Transverse colon (tissue), 4 donors: Measurements from ENCODE around the gene AP1S2. TPM values are rescaled to one million over a fixed set of nuclear protein-coding genes. Genes with fewer than 3 reads are reported as not detected.

Experiments
- DNase-seq: peaks from one replicate; pipeline ENCODE4 v3.0.0-alpha.2; 2019
- H3K27ac ChIP-seq, 4 donors: fragments of 200-600 bp; sonication (generic); 2 replicates each; pipeline ENCODE4 v1.5.1; 2016 to 2018; ENCODE audit warnings: inconsistent platforms in 4 of 4
- H3K27me3 ChIP-seq: fragments of 200-600 bp; sonication (generic); 2 replicates; pipeline ENCODE4 v1.5.1; 2017; ENCODE audit warnings: inconsistent platforms
- H3K36me3 ChIP-seq, 4 donors: fragments of 200-600 bp; sonication (generic); 2 replicates each; pipeline ENCODE4 v1.5.1; 2017 to 2019; ENCODE audit warnings: inconsistent platforms in 4 of 4
- H3K4me1 ChIP-seq, 4 donors: fragments of 200-600 bp; sonication (generic); 2 replicates each; pipeline ENCODE4 v1.5.1; 2017 to 2020; ENCODE audit warnings: inconsistent platforms in 4 of 4
- H3K4me3 ChIP-seq, 4 donors: fragments of 200-600 bp; sonication (generic); 1 replicate in 1 of 4; 2 replicates in 3 of 4; pipeline versions ENCODE4 v1.5.1 to v1.6.1; 2017 to 2019; ENCODE audit warnings: inconsistent platforms in 4 of 4
- H3K9me3 ChIP-seq, 2 donors: fragments of 200-600 bp; sonication (generic); 2 replicates each; pipeline ENCODE4 v1.5.1; 2017 to 2019; ENCODE audit warnings: inconsistent platforms in 2 of 2
- EP300 ChIP-seq: sonication (generic); formaldehyde crosslinking; IDR thresholded peaks from one replicate; pipeline ENCODE4 v1.6.1; 2017; ENCODE audit warnings: antibody characterized with exemption, low read depth
- POLR2A ChIP-seq: fragments of 450-650 bp; IDR thresholded peaks from one replicate; pipeline ENCODE4 v1.6.1; 2016; ENCODE audit warnings: antibody characterized with exemption, mild to moderate bottlenecking, moderate library complexity
- POLR2AphosphoS5 ChIP-seq, 3 donors: sonication (generic); formaldehyde crosslinking; IDR thresholded peaks; one replicate each; pipeline ENCODE4 v1.6.1; 2016; ENCODE audit warnings: antibody characterized with exemption in 3 of 3
- WGBS, 2 donors: methylation state at CpG; one replicate each; pipeline ENCODE4 v1.1.5; 2018; ENCODE audit warnings: low coverage in 1 of 2; 5-methylcytosine and 5-hydroxymethylcytosine counted together
- in situ Hi-C, 4 donors: fragments of 200-750 bp; cut with MboI; loops; one replicate each; pipeline versions ENCODE4 v1.15.0 to v1.15.1; 2017; ENCODE audit warnings: low sequenced_read_pairs in 3 of 4, low pct_ligation_motif_present in 1 of 4, low pct_unique_long_range_greater_than_20kb in 1 of 4
- intact Hi-C: fragments of 100-400 bp; cut with DNase I; formaldehyde crosslinking; loops from one replicate; pipeline ENCODE4 v1.15.1; 2023; ENCODE audit warnings: low total_unique reads
- total RNA-seq, 4 donors: library from RNA; depleted of rRNA; stranded (reverse); fragments of >200 nt; gene quantifications; one replicate each; pipeline ENCODE4 v1.1.0, GENCODE V29; 2016
- TF ChIP-seq, protein P1 (sequence below), 5 experiments: fragments of 200-600 bp in 3 of 5; fragments of 450-650 bp in 2 of 5; sonication (generic) in 3 of 5; IDR thresholded peaks; 1 replicate in 2 of 5; 2 replicates in 3 of 5; pipeline ENCODE4 v1.5.1; 2016 to 2017; ENCODE audit warnings: antibody characterized with exemption in 5 of 5, inconsistent platforms in 3 of 5, mild to moderate bottlenecking in 2 of 5, moderate library complexity in 1 of 5

AP1S2 gene
- total RNA-seq, 4 donors from 2014 or later: 26.2 to 27.6 (median 26.7) TPM

DNA sequence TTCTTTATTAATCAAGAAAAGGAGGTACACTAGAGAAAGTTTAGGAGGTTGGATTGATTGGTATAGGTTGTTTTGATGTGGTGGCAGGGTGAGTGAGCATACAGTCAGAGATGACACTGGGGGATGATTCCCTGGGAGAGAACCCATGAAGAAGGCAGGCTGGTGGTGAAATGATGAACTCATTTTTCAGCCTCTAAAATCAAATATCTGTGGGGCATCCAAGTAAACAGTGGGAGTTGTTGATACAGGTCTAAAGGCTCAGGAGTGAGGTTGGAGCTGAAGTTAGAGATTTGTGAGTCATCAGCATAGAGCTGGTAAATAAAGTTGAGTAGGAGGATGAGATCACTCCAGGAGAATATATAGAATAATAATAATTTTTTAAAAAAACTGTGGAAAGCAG, 10.0 kb upstream of the AP1S2 start:
- Histone ChIP-seq H3K27ac (no peak overlapping the region), H3K9me3 (no peaks in the 10 kb centered on the region), H3K4me1 (no peaks in the 10 kb centered on the region), H3K4me3 (no peak overlapping the region), H3K36me3 (no peaks in the 10 kb centered on the region), H3K27me3 (no peaks in the 10 kb centered on the region)
- DNase-seq: no peak
- TF ChIP-seq POLR2A (no peak), POLR2AphosphoS5 (IDR thresholded peaks at IDR 0.05) (no peak), EP300 (no peak)
- TF ChIP-seq, protein P1, sequence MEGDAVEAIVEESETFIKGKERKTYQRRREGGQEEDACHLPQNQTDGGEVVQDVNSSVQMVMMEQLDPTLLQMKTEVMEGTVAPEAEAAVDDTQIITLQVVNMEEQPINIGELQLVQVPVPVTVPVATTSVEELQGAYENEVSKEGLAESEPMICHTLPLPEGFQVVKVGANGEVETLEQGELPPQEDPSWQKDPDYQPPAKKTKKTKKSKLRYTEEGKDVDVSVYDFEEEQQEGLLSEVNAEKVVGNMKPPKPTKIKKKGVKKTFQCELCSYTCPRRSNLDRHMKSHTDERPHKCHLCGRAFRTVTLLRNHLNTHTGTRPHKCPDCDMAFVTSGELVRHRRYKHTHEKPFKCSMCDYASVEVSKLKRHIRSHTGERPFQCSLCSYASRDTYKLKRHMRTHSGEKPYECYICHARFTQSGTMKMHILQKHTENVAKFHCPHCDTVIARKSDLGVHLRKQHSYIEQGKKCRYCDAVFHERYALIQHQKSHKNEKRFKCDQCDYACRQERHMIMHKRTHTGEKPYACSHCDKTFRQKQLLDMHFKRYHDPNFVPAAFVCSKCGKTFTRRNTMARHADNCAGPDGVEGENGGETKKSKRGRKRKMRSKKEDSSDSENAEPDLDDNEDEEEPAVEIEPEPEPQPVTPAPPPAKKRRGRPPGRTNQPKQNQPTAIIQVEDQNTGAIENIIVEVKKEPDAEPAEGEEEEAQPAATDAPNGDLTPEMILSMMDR (IDR thresholded peaks at IDR 0.05): no peak
- intact Hi-C loops: no loop called here
- in situ Hi-C loops: no loop called here

DNA sequence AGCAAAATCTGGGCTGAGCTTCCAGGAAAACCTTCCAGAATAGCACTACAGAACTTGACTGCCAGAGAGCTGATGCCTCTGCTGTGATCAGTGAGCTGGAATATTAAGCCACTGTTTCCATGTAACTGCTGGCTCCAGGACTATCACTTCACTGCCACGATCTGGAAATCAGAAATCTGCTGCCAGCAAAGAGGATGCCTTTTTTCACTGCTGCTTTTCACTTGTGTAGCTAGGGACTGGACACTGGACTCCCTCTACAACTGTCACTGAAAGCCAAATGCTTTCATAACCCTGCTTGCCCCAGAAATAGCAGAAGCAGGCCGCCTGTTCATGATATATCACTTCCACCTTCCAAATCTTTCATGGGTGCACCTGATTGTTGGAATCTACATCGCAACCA, 9.4 kb upstream of the AP1S2 start:
- Histone ChIP-seq H3K9me3 (no peaks in the 10 kb centered on the region), H3K36me3 (no peaks in the 10 kb centered on the region), H3K27me3 (no peaks in the 10 kb centered on the region), H3K4me3 (no peak overlapping the region), H3K27ac (no peak overlapping the region), H3K4me1 (no peaks in the 10 kb centered on the region)
- TF ChIP-seq EP300: no peak
- TF ChIP-seq POLR2A: no peak
- TF ChIP-seq, protein P1 (IDR thresholded peaks at IDR 0.05): no peak
- no peak for TF ChIP-seq POLR2AphosphoS5 (IDR thresholded peaks at IDR 0.05)
- in situ Hi-C loops: no loop called here
- DNase-seq: no peak
- 76% methylated on average over 3 of the region's 3 CpGs; no CpG with 5 or more reads in 1 of the 2 donors for WGBS, 2 donors
- intact Hi-C loops: no loop called here

DNA sequence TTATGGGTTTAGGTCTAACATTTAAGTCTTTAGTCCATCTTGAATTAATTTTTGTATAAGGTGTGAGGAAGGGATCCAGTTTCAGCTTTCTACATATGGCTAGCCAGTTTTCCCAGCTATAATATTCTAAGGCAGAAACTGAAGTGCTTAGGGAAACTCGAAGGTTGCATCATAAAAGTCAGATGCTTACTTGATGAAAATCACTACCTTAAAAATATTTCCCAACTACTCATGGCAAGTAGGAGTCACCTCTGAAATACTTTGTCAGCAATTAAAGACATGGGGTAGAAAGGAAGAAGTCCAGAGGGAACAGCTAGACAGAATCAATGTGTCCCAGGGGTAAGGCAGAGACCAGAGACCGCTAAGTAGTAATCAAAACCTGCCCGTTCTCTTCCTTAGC, 6.3 kb upstream of the AP1S2 start:
- TF ChIP-seq POLR2A (no peak), EP300 (no peak), POLR2AphosphoS5 (IDR thresholded peaks at IDR 0.05) (no peak)
- TF ChIP-seq, protein P1 (IDR thresholded peaks at IDR 0.05): no peak
- no peak overlapping the region for H3K27ac ChIP-seq
- H3K9me3 ChIP-seq: no peaks in the 10 kb centered on the region
- in situ Hi-C loops: no loop called here
- no peak overlapping the region for H3K4me3 ChIP-seq
- no peaks in the 10 kb centered on the region for H3K27me3 ChIP-seq
- WGBS, 2 donors: 89 to 100% methylated on average over 1 to 3 of the region's 3 CpGs
- DNase-seq: no peak
- H3K36me3 ChIP-seq: no peaks in the 10 kb centered on the region
- peaks cover 0 to 3% (median 0%) of the 10 kb centered on the region in 4 donors for H3K4me1 ChIP-seq
- intact Hi-C loops: no loop called here

DNA sequence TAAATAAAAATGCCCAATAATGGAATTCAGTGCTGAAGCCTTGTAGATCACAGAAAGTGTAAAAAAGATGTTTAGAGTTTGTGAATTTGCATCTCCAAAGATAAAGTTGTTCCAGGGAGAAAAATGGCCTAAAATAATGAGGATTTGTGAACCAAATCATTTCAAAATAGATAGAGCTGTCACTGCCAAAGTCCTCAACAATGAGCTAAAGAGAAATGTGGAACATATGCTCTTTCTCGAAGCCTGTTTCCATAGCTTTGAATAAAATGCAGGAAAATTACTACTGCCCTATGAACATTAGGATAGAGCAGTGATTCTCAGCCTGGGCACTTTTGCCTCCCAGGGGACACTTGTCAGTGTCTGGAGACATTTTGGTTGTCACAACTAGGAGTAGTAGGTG, 3.4 kb upstream of the AP1S2 start:
- H3K27ac ChIP-seq: no peak overlapping the region
- H3K36me3 ChIP-seq: no peaks in the 10 kb centered on the region
- WGBS, 2 donors: 91% methylated on average over 1 of the region's 1 CpG; no CpG with 5 or more reads in 1 of the 2 donors
- H3K9me3 ChIP-seq: no peaks in the 10 kb centered on the region
- no peaks in the 10 kb centered on the region for H3K27me3 ChIP-seq
- DNase-seq: no peak
- TF ChIP-seq EP300 (no peak), POLR2AphosphoS5 (IDR thresholded peaks at IDR 0.05) (no peak), POLR2A (no peak)
- TF ChIP-seq, protein P1 (IDR thresholded peaks at IDR 0.05): no peak
- intact Hi-C loops: loop anchor here (5.0 kb wide), 1 partner anchor 1014 kb away; the partner anchor contains the start of gene RBBP7
- H3K4me3 ChIP-seq: no peak overlapping the region
- peaks cover 0 to 10% (median 2%) of the 10 kb centered on the region in 4 donors for H3K4me1 ChIP-seq
- in situ Hi-C loops: no loop called here
